SU-DHL-6 (cell line): ENCODE measurements around the gene RSU1.

Experiments used
- CTCF ChIP-seq: fragments of 200-600 bp; sonication (generic); IDR thresholded peaks from one replicate; pipeline ENCODE4 v1.5.1; 2017; ENCODE audit warnings: antibody characterized with exemption, mild to moderate bottlenecking, low read length, moderate library complexity; ENCODE audit not compliant: insufficient read depth, poor library complexity, severe bottlenecking
- EZH2phosphoT487 ChIP-seq: fragments of 200-600 bp; sonication (generic), shearing (Covaris generic); conservative IDR thresholded peaks from 2 replicates; pipeline ENCODE4 v1.6.1; 2018; ENCODE audit warnings: mild to moderate bottlenecking, antibody characterized with exemption, low read length, moderate library complexity, mixed read lengths

- TF ChIP-seq CTCF (no peak), EZH2phosphoT487 (no peak)
Observed at GRCh38 chr10:16612981-16613355, 204.3 kb downstream of the RSU1 start.
